Stimulated activated naive CD4-positive, alpha-beta T cell treated with Interleukin-2 at 50 U/mL for 16 hours (primary cell): ENCODE measurements around the gene ADAMTS17.
"Not testable (repeated sequence)": the region's sequence is repeated elsewhere in the genome, so short reads cannot be mapped to it uniquely, and the experiment has no call there.

Experiments
- DNase-seq: peaks from one replicate; lab custom pipeline; 2025; lab: John Stamatoyannopoulos, UW

Gene ADAMTS17

GRCh38 chr15:100108846-100109245 is 232.9 kb downstream of the ADAMTS17 start:
- no peak for DNase-seq

GRCh38 chr15:100108346-100108745 is 233.4 kb downstream of the ADAMTS17 start:
- DNase-seq, result no peak

GRCh38 chr15:100107606-100108225 is 234.1 kb downstream of the ADAMTS17 start:
- no peak for DNase-seq

- DNase-seq, result no peak
These were observed 234.6 kb downstream of the ADAMTS17 start for GRCh38 chr15:100107151-100107550.

- DNase-seq, result no peak
These were observed 235.0 kb downstream of the ADAMTS17 start for GRCh38 chr15:100106732-100107131.

- DNase-seq, result no peak
These were observed 236.7 kb downstream of the ADAMTS17 start for GRCh38 chr15:100105101-100105500.

GRCh38 chr15:100104245-100104644 is 237.5 kb downstream of the ADAMTS17 start:
- no peak for DNase-seq

- DNase-seq, result no peak
These were observed 237.9 kb downstream of the ADAMTS17 start for GRCh38 chr15:100103828-100104227.

GRCh38 chr15:100101426-100102089 is 240.2 kb downstream of the ADAMTS17 start:
- no peak for DNase-seq

GRCh38 chr15:100100926-100101325 is 240.8 kb downstream of the ADAMTS17 start:
- DNase-seq, result no peak

GRCh38 chr15:100099976-100100375 is 241.8 kb downstream of the ADAMTS17 start:
- no peak for DNase-seq

GRCh38 chr15:100098705-100099104 is 243.1 kb downstream of the ADAMTS17 start:
- no peak for DNase-seq

- DNase-seq, result no peak
These were observed 244.2 kb downstream of the ADAMTS17 start for GRCh38 chr15:100097342-100098127.

GRCh38 chr15:100096700-100097099 is 245.1 kb downstream of the ADAMTS17 start:
- no peak for DNase-seq

- DNase-seq, result no peak
These were observed 245.6 kb downstream of the ADAMTS17 start for GRCh38 chr15:100096248-100096600.

GRCh38 chr15:100095541-100096247 is 246.1 kb downstream of the ADAMTS17 start:
- DNase-seq, result no peak

GRCh38 chr15:100094127-100094510 is 247.7 kb downstream of the ADAMTS17 start:
- no peak for DNase-seq

GRCh38 chr15:100093211-100094126 is 248.3 kb downstream of the ADAMTS17 start:
- no peak for DNase-seq

- no peak for DNase-seq
These were observed 249.7 kb downstream of the ADAMTS17 start for GRCh38 chr15:100092034-100092433.

GRCh38 chr15:100090411-100090810 is 251.4 kb downstream of the ADAMTS17 start:
- DNase-seq, result no peak

GRCh38 chr15:100084042-100084821 is 257.5 kb downstream of the ADAMTS17 start:
- DNase-seq, result not testable (repeated sequence)
